ENCODE measurements around the gene IQSEC2.

DNA sequence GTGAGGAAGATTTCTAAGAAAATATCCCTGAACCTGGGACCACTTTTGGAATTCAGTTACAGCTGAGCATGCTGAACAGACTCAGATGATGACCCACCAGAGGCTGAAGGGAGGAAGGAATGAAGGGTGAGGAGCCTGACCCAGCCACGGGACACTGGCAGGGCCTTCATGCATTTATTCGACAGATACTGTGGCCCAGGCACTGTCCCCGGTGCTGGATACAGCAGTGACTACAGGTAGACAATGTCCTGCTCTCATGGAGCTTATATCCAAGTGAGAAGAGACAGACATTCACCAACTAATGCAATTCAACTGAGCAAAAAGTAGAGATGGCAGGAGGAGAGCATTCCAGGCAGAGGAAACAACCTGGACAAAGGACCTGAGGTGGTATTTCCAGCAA lies 2.2 kb upstream of the IQSEC2 start:
- TF ChIP-seq, protein P1, sequence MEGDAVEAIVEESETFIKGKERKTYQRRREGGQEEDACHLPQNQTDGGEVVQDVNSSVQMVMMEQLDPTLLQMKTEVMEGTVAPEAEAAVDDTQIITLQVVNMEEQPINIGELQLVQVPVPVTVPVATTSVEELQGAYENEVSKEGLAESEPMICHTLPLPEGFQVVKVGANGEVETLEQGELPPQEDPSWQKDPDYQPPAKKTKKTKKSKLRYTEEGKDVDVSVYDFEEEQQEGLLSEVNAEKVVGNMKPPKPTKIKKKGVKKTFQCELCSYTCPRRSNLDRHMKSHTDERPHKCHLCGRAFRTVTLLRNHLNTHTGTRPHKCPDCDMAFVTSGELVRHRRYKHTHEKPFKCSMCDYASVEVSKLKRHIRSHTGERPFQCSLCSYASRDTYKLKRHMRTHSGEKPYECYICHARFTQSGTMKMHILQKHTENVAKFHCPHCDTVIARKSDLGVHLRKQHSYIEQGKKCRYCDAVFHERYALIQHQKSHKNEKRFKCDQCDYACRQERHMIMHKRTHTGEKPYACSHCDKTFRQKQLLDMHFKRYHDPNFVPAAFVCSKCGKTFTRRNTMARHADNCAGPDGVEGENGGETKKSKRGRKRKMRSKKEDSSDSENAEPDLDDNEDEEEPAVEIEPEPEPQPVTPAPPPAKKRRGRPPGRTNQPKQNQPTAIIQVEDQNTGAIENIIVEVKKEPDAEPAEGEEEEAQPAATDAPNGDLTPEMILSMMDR (IDR thresholded peaks at IDR 0.05; ENCODE audit: low read depth, low read length) = no peak
- no peak for TF ChIP-seq EZH2phosphoT487 (IDR thresholded peaks at IDR 0.05; ENCODE audit: low read depth)
